GM20000 (cell line): Measurements from ENCODE around the gene AMN.

Experiments
- DNase-seq: peaks from one replicate; pipeline ENCODE4 v3.0.0; 2012; ENCODE audit warnings: low spot score
- TF ChIP-seq, protein P1 (sequence below): IDR thresholded peaks from 2 replicates; pipeline ENCODE4 v1.5.1; 2012; ENCODE audit warnings: mild to moderate bottlenecking, control low read depth; ENCODE audit errors: extremely low read depth, missing control alignments

Gene AMN

DNA sequence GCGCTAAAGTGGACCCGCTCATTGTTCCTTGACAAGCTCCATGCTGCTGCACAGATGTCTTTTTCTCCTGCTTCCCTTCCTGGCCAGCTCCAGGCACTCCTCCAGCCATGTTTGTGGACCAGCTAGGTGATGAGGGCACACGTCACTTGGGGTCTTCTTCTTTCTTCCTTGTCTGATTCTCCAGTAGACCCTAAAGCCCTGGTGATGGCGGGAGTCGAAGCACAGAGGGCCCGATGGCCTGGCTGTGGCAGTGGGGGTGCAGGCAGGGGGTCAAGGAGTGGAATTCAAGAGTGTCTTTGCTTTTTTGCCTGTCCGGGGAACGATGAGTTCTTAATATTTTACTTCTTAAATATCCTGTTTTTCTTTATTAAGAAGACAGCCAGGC is 23.0 kb upstream of the AMN start:
- TF ChIP-seq, protein P1, sequence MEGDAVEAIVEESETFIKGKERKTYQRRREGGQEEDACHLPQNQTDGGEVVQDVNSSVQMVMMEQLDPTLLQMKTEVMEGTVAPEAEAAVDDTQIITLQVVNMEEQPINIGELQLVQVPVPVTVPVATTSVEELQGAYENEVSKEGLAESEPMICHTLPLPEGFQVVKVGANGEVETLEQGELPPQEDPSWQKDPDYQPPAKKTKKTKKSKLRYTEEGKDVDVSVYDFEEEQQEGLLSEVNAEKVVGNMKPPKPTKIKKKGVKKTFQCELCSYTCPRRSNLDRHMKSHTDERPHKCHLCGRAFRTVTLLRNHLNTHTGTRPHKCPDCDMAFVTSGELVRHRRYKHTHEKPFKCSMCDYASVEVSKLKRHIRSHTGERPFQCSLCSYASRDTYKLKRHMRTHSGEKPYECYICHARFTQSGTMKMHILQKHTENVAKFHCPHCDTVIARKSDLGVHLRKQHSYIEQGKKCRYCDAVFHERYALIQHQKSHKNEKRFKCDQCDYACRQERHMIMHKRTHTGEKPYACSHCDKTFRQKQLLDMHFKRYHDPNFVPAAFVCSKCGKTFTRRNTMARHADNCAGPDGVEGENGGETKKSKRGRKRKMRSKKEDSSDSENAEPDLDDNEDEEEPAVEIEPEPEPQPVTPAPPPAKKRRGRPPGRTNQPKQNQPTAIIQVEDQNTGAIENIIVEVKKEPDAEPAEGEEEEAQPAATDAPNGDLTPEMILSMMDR: no peak
- DNase-seq: no peak

DNA sequence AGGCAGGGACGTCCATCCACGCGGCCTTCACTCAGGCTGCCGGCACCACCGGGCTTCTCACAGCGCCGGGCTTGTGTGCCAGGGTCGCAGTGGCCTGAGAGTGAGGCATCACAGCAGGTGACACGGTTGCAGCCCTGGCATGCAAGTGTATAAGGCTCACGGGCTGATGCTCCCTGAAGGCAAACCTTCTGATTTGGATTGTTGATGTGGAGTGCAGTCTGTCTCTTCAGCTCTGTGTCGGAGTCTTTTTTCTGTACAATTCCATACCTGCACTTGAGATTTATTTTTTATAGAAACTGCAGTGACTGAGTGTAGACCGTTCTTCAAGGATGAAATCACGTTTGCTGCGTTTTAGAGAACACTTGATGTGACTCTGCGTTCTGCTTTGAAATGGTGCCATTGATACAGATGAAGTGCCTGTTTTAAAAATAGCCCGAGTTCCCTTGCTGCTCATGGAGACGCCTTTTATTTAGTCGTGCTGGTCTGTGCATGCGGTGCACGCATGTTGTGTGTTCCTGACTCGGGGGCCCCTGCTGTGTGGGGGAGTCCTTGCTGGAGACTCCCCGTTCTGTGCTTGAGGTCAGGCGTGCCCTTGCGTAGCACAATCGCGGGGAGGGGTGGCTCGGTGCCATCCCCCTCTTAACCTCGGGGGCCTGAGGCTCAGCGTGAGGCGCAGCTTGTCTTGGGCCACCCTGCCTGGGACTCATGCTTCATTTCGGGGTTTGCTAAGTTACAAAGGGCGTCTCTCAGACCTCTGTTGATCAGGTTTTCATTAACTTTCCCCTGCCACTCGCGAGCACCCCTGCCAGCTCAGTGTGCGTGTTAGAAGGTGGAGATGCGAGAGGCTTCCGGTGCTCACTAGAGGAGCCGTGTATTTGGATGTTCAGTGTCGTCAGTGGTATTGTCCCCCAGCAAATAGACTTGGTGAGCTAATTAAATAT is 21.6 kb upstream of the AMN start:
- DNase-seq: peak; percentile 74

GRCh38 chr14:102901633-102902032 is 20.8 kb upstream of the AMN start:
- TF ChIP-seq, protein P1: no peak
- peak; percentile 95 for DNase-seq

More for the DNA sequence above, 21.6 kb upstream of the AMN start:
- TF ChIP-seq, protein P1: no peak

- TF ChIP-seq, protein P1: no peak
- DNase-seq: peak; percentile 65
Observed at GRCh38 chr14:102902086-102902485, 20.4 kb upstream of the AMN start.

- no peak for DNase-seq
- TF ChIP-seq, protein P1: no peak
Observed at GRCh38 chr14:102902523-102903247, 19.8 kb upstream of the AMN start.

- TF ChIP-seq, protein P1: no peak
- no peak for DNase-seq
Observed at GRCh38 chr14:102903248-102903888, 19.1 kb upstream of the AMN start.
